Activated T-helper 17 cell treated with anti-CD3 and anti-CD28 coated beads, Interleukin-2, amount 50 U/mL, for 72 hours (primary cell): ENCODE results near the gene MAF. TPM values are rescaled to one million over a fixed set of nuclear protein-coding genes. Genes with fewer than 3 reads are reported as not detected.

Source experiments
- ATAC-seq: fragments of 150-1000 bp; cut with Tn5 transposase; replicated peaks from 2 replicates; pipeline ENCODE4 v1.10.0; 2021; ENCODE audit warnings: mild to moderate bottlenecking, moderate library complexity
- H3K27ac Mint-ChIP-seq: one replicate; pipeline ENCODE4 v1.8.0; 2022; ENCODE audit warnings: mixed read lengths
- H3K27me3 Mint-ChIP-seq: one replicate; pipeline ENCODE4 v1.8.0; 2022; ENCODE audit warnings: mixed read lengths
- H3K36me3 Mint-ChIP-seq: one replicate; pipeline ENCODE4 v1.8.0; 2022; ENCODE audit warnings: low read depth, mild to moderate bottlenecking, mixed read lengths
- H3K4me1 Mint-ChIP-seq: one replicate; pipeline ENCODE4 v1.8.0; 2022; ENCODE audit warnings: mixed read lengths
- H3K4me3 Mint-ChIP-seq: one replicate; pipeline ENCODE4 v1.8.0; 2022; ENCODE audit warnings: mild to moderate bottlenecking, mixed read lengths
- H3K9me3 Mint-ChIP-seq: one replicate; pipeline ENCODE4 v1.8.0; 2022; ENCODE audit warnings: mixed read lengths
- total RNA-seq, 2 donors: library from RNA; stranded (reverse); gene quantifications; one replicate each; pipeline ENCODE4 v1.2.3, GENCODE V29; 2022

Gene MAF
- total RNA-seq, 2 donors from 2014 or later = 173 to 375 TPM

DNA sequence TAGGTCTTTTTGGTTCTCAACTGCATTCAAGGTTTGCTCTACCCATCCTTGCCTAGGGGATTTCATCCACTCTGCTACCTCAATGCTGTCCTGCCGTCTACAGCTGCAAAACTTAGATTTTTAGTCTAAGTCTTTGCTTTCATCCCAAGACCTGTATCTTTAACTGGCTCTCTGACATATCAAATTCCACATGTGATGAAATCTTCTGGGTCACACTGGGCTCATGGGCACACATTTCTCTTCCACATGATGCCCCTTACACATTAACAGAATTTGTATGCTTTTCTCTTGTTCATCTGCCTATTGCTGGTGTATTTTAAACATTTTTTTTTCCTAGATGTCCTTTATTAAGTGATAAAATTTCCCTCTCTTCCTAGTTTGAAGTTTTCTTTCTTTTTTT is 39.6 kb downstream of the MAF start:
- no peak for ATAC-seq
- no peak overlapping the region for H3K27ac Mint-ChIP-seq
- H3K9me3 Mint-ChIP-seq = peaks cover 4% of the 10 kb centered on the region
- no peak overlapping the region for H3K4me3 Mint-ChIP-seq
- no peaks in the 10 kb centered on the region for H3K36me3 Mint-ChIP-seq
- no peaks in the 10 kb centered on the region for H3K27me3 Mint-ChIP-seq
- H3K4me1 Mint-ChIP-seq = no peaks in the 10 kb centered on the region

- Mint-ChIP-seq H3K27ac (no peak overlapping the region), H3K9me3 (peaks cover 4% of the 10 kb centered on the region), H3K4me1 (no peaks in the 10 kb centered on the region), H3K36me3 (no peaks in the 10 kb centered on the region), H3K4me3 (no peak overlapping the region), H3K27me3 (no peaks in the 10 kb centered on the region)
- no peak for ATAC-seq
Measured at GRCh38 chr16:79560318-79560717, 40.2 kb downstream of the MAF start.

DNA sequence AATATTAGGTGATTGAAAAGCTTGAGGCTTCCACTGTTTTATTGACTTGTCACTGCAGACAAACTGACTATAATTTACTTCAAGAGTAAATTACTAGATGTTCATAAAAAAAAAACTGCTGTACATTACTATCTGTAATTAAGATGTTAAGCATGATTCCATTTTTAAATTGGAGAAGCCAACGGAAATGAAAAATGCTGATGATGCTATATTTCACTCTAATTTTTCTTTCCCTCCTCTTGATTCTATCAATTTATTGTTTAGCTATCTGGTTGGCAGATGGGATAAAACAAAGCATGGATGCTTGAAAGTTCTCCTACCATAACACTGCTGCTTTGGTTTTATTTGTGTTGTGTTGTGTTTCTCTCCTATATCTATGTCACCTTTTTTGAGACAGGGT is 41.0 kb downstream of the MAF start:
- H3K27ac Mint-ChIP-seq = no peak overlapping the region
- H3K4me3 Mint-ChIP-seq = no peak overlapping the region
- no peaks in the 10 kb centered on the region for H3K36me3 Mint-ChIP-seq
- no peak for ATAC-seq
- peaks cover 4% of the 10 kb centered on the region for H3K9me3 Mint-ChIP-seq
- no peaks in the 10 kb centered on the region for H3K27me3 Mint-ChIP-seq
- H3K4me1 Mint-ChIP-seq = no peaks in the 10 kb centered on the region

DNA sequence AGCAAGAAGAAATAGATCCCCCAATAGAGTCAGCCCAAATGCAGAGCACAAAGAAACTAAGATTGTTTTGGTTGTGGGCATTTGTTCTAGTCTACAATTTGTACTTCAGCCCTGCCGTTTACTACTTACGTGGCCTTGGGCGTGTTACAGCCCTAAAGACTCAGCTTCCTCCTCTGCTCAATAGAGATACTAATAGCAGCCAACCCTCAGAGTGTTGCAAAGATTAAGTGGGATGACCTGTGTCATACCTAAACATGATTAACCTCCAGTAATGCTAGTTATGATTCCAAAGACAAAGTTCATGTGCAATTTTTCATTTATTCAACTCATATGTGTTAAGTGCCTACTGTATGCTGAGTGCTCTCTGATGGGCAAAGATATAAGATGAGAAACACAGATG is 43.1 kb downstream of the MAF start:
- no peaks in the 10 kb centered on the region for H3K4me1 Mint-ChIP-seq
- H3K4me3 Mint-ChIP-seq = no peak overlapping the region
- H3K9me3 Mint-ChIP-seq = peaks cover 4% of the 10 kb centered on the region
- no peaks in the 10 kb centered on the region for H3K36me3 Mint-ChIP-seq
- H3K27me3 Mint-ChIP-seq = no peaks in the 10 kb centered on the region
- H3K27ac Mint-ChIP-seq = no peak overlapping the region
- no peak for ATAC-seq

GRCh38 chr16:79554912-79555311 is 45.6 kb downstream of the MAF start:
- Mint-ChIP-seq H3K27me3 (no peaks in the 10 kb centered on the region), H3K4me1 (no peaks in the 10 kb centered on the region)
- no peak for ATAC-seq

DNA sequence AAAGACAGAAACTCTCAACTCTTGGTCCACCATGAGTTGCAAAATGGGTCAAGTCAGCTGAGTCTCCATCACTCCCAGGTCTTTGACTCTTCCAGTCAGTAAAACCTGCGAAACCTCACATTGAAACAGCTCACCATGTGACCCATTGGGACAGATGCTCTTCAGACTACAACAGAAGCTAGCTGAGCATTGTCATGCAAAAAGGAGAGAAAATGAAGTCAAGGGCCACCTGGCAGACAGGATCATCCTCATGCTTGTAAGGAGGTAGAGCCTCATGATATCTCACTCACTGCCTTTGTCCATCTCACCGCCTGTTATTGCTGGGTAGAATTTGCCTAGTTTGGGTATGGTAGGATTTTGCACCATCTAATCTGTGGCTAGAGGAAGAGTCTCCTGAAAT is 50.2 kb downstream of the MAF start:
- Mint-ChIP-seq H3K9me3 (no peaks in the 10 kb centered on the region), H3K27me3 (no peaks in the 10 kb centered on the region), H3K27ac (no peak overlapping the region), H3K4me1 (no peaks in the 10 kb centered on the region), H3K36me3 (no peaks in the 10 kb centered on the region), H3K4me3 (no peak overlapping the region)
- ATAC-seq = no peak

More at GRCh38 chr16:79554912-79555311, 45.6 kb downstream of the MAF start:
- H3K9me3 Mint-ChIP-seq = peaks cover 4% of the 10 kb centered on the region
- H3K27ac Mint-ChIP-seq = no peak overlapping the region
- no peaks in the 10 kb centered on the region for H3K36me3 Mint-ChIP-seq
- no peak overlapping the region for H3K4me3 Mint-ChIP-seq

GRCh38 chr16:79547085-79547484 is 53.5 kb downstream of the MAF start:
- Mint-ChIP-seq H3K4me1 (no peaks in the 10 kb centered on the region), H3K27ac (no peak overlapping the region), H3K36me3 (no peaks in the 10 kb centered on the region), H3K4me3 (no peak overlapping the region), H3K9me3 (no peaks in the 10 kb centered on the region), H3K27me3 (no peaks in the 10 kb centered on the region)
- no peak for ATAC-seq
